SK-N-SH (cell line): ENCODE measurements around the gene GPRASP2.
"Not testable (repeated sequence)": the region's sequence is repeated elsewhere in the genome, so short reads cannot be mapped to it uniquely, and the experiment has no call there.

Source experiments
- CTCF ChIP-seq: fragments of 200-600 bp; sonication (generic); IDR thresholded peaks from 2 replicates; pipeline ENCODE4 v1.6.1; 2017; ENCODE audit warnings: antibody characterized with exemption, mild to moderate bottlenecking, moderate library complexity
- FOSL2 ChIP-seq: IDR thresholded peaks from 2 replicates; pipeline ENCODE4 v1.4.0; 2012; ENCODE audit warnings: low read depth, mild to moderate bottlenecking, moderate library complexity, borderline replicate concordance
- MAX ChIP-seq: IDR thresholded peaks from 2 replicates; pipeline ENCODE4 v1.4.0; 2012; ENCODE audit warnings: low read depth
- MXI1 ChIP-seq: IDR thresholded peaks from 2 replicates; pipeline ENCODE4 v1.6.1; 2012; ENCODE audit warnings: mild to moderate bottlenecking, low read depth, low read length, improper control_type of control experiment
- PBX3 ChIP-seq: IDR thresholded peaks from 2 replicates; pipeline ENCODE4; 2012
- SIN3A ChIP-seq: IDR thresholded peaks from 2 replicates; pipeline ENCODE4 v1.6.1; 2012; ENCODE audit warnings: low read depth, mild to moderate bottlenecking, low read length, moderate library complexity, borderline replicate concordance
- TAF1 ChIP-seq: IDR thresholded peaks from 2 replicates; pipeline ENCODE4 v1.6.1; 2012; ENCODE audit warnings: low read depth, mild to moderate bottlenecking, low read length, moderate library complexity, borderline replicate concordance
- USF1 ChIP-seq: IDR thresholded peaks from 2 replicates; pipeline ENCODE4 v1.4.0; 2012; ENCODE audit warnings: low read depth, borderline replicate concordance
- YY1 ChIP-seq: IDR thresholded peaks from 2 replicates; pipeline ENCODE4 v1.4.0; 2012; ENCODE audit warnings: low read depth, mild to moderate bottlenecking
- ZBTB33 ChIP-seq: IDR thresholded peaks from 2 replicates; pipeline ENCODE4 v1.4.0; 2012; ENCODE audit warnings: low read depth, borderline replicate concordance

GRCh38 chrX:102677479-102677878 lies 34.8 kb upstream of the GPRASP2 start:
- not testable (repeated sequence) for TF ChIP-seq CTCF, ZBTB33, USF1, SIN3A, FOSL2, YY1, PBX3, MAX, TAF1, MXI1
